ENCODE data around the gene HK1.
A peak's percentile ranks its signal among the peaks of the same experiment; 100 is the strongest.
"Not testable (repeated sequence)": the region's sequence is repeated elsewhere in the genome, so short reads cannot be mapped to it uniquely, and the experiment has no call there.

HK1 gene

DNA sequence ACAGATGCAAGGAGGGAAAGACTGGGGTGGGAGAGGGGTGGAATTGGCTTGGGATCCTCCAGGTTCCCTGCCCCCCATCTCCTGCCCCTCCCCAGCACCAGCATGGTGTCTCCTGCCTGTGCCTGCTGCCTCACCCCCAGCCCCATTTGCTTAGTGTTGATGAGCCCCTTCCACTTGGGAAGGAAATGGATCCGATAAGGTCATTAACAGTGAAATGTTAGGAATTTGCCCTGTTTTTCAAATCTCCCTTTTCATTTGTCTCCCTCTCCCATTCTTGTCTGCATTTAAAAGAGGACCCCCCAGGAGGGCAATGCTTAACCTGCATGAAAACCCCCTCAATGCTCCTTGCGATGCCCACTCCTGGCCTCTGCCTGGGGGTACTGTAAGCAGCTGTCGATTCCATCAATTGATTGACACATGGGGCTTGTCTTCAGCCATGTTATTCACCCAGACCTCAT, 51.5 kb downstream of the HK1 start:
- no peak for DNase-seq

DNA sequence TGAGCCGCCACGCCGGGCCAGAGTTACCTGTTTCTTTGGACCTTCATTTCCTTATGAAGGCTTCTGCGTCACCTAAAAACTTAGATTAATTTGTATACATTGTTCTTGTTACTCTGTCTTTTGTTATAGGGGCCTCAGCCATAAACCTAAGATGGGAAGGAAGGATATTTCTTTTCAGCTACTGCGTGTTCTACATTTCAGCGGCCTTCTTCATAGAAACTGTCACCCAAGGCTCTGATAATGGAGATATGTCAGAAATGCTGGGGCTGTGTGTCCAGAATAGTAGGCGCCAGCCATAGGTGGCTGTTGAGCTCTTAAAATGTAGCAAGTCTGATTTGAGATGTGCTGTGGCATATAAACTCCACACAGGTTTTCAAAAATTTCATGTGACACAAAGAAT, 52.9 kb downstream of the HK1 start:
- no peak for DNase-seq

DNA sequence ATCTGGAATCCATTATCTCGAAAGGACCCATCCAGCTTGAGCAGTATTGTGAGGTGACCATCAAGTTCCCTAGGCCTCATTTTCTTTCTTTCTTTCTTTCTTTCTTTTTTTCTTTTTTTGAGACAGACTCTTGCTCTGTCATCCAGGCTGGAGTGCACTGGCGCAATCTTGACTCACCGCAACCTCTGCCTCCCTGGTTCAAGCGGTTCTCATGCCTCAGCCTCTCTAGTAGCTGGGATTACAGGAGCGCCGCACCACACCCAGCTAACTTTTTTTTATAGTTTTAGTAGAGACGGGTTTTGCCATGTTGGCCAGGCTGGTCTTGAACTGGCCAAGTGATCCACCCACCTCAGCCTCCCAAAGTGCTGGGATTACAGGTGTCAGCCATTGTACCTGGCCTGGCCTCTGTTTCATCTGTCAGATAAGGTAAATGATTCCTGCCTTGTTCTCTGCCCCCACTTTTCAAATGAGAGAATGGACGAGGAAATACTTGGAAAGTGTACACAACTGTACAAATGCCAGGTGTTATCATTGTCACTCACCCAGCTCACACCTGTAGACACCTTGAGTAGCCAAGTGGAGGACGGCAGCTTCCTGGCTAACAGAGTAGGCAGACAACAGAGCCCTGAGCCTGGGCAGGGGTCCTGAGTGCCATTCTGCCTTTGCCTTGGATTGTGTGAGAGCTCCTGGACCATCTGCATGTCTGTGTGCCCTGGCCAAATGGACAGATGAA, 54.1 kb downstream of the HK1 start:
- no peak for DNase-seq

DNA sequence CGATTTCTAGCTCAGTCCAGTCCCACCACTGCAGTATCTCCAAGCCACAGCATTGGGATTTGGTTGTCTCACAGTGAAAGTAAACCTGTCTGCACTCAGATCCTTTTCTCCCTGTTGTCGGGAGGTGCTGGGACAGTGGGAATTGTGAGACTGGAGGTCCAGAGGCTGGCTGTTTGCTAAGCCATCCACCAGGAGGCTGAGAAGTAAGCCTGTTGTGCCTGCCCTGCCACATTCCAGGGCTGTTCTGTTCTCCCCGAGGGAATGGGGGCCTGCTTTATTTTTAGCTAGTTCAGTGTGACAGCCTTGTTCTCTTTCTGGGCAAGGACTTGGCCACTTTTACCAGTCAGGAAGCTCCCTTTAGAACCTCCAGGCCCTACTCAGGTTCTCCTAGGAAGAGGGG, 54.9 kb downstream of the HK1 start:
- DNase-seq, result no peak

DNA sequence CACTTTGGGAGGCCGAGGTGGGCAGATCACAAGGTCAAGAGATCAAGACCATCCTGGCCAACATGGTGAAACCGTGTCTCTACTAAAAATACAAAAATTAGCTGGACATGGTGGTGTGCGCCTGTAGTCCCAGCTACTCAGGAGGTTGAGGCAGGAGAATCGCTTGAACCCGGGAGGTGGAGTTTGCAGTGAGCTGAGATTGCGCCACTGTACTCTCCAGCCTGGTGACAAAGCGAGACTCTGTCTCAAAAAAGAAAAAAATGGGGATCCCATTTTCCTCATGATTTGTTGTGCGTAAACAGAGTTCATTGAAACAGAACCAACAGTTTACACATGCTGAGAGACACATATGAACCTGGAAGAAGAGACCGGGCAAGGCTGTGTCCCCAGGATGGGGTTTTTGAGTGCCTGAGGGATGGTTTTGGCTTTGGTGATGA, 55.6 kb downstream of the HK1 start:
- not testable (repeated sequence) for DNase-seq

DNA sequence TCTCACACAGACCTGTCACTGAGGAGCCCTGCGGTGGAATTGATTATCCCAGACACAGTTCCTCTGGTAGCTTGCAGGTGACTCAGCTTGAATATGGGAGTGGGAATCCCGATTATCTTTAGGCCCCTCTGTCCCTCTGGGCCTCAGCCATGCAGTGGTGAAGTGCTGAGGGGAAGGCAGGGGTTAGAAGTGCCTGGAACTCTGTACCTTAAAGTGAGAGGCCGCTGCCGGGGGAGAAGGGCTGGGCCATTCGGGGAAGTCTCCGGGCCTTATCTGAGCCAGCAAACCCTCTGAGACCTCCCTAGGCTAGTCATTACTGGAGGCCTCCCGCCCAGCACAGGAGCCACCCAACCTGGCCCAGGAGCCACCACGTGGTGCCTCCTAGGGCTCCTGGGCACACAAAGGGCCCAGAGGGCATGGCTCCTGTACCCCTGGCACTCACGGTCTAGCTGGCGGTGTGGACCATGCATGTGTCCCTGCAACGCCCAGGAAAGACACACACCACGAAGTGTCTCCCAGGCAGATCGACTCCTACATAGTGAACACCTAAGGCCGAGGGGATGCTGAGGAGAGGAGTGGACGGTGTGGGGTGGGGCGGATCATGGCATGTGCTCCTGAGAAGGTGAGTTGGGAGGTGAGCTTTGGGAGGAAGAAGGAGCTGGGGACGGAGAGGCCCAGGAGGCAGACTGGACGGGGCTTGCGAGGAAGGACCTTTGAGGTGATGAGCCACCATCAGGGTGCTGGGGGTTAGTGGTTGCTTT, 56.2 kb downstream of the HK1 start:
- DNase-seq, result no peak

DNA sequence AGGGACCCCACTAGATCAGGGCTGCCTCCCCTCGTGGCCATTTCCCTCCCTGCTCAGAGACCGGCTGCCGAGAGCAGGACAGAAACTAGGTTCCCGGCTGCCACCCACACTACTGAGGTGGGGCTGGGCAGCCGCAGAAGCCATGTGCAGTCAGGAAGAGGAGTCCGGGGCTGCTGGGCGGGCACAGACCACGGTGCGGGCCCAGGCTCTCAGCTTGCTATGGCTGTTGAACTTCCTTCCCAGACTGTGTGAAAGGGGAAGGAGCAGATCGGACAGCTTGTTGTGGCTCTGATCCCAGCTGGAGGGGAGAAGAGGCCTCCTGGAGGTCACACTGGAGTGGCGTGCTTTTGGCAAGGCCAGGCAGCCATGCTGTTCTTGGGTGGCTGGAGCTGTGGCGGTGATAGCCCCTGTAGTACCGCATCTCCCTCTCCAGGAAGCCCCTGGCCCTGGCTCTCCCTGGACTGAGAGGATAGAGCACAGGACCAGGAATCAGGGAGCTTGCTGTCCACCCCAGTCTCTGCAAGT, 56.8 kb downstream of the HK1 start:
- no peak for DNase-seq

DNA sequence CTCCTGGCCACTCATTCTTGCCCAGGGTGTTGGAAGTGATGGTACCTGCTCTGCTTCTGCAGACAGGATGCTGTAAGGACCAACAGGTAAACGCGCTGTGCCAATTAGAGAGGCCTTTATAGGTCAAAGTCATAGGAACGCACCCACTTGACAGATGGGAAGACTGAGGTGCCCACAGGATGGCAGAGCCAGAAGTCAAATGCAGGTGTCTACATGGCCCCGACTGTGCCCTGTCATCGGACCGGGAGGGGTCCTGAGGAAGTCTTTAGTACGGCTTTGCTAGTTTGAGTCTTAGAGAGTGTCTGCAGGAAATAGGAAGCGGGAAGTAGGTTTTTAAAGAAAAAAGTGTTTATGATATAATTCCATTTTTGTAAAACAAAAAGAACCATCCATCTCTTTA, 57.3 kb downstream of the HK1 start:
- DNase-seq, result no peak

DNA sequence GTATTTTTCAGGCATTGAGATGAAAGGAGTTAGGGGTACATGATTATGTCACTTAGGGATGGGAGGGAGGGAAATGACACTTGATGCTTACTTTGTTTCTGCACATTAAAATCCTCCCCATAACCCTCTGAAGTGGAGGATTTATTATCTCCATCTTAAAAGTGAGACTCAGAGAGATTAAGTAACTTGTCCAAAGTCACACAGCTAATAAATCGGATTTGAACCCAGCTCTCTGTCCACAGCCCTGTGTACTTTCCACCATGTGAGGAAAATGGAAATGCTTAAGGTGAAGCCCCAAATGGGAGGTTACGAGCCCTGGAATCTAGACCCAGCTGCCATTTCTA, 58.6 kb downstream of the HK1 start:
- DNase-seq, result no peak

DNA sequence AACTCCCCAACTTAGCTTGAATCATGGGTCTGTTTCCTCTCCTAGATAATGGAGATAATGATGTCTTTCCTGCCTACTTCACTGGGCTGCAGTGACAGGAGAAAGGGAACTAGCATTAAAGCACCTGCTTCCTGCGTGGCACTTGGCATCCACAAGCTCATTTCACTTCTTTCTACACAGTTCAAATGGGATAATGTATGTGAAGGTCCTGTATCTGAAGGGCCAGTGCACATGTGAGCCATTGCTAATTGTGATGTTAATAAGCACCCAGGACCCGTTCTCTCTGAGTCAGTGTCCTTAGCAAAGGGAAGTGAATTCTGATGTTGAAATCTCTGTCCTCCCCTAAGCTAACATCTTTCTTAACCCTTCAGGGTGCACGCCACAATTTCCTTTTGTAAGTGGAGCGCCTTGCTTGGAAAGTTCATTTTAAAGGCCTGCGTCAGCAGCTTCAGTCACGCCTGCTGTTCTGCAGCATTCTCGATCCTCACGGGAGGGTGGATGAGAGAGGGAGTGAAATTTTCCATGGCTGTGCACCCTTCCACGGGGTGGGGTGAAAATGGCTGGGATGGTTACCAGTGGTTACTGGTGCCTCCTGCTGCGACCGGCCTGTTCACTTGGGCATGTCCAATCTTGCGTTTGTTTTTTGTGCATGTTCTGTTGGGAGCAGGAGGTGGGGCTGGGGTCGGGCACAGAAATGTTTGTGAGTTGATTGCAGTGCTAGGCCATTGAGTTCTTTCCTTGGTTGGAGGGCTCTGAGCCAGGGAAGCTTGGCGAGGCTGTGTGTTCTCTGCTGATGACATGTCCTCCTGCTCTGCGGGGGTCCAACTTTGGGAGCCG, 59.2 kb downstream of the HK1 start:
- DNase-seq, result no peak

DNA sequence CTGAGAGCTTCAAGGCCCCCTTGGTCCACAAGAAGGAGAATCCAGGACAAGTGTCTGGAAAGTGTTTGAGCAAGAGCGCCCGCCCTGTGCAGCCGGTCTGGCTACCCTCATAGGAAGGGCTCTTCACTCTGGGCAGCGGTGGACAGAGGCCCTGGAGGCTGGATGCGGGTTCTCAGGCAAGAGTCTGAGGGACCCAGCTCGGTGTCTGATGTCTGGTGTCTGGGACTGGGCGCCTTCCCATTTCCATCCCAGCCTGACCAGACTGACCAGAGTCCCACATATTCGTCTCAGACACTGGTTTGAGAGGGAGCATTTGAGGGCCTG, 59.8 kb downstream of the HK1 start:
- no peak for DNase-seq

DNA sequence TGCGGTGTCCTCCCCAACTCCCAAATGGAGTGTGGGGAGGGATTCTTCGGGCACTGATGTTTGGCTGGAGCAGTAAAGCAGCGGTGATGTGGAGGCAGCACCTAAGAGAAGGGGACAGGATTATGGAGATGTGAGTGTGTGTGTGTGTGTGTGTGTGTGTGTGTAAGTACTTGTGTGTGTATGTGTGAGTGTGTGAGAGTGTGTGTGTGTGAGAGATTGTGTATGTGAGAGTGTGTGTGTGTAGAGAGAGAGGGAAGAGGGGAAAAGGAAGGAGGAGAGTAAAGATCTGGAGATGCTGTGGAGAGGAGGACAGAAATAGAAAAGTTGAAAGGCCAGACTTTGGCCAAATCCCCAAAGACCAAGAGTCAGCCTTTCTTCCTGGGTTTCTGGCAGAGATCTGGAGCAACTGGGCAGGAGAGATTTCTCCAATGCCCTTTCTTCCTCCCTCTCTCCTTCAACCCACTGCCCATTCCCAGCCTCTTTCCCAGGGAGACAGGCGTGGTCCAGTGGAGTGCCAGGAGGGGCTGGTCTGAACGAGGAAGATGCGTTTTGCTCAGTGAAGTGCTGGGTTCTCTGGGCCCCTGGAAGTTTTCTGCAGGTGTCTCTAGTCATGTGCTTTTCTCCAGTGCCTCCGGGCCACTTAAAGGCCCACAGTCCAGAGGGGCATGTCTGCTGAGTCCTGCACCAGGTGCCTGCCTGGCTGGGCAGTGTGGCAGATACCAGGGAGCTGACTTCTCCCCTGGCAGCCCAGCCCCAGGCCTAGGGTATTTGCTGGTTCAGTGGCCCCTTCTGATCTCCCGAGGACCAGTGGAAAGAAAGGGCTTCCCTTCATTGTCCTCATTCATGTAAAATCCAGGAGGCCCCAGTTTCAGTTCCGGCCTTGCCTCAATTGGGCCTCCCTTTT, 60.5 kb downstream of the HK1 start:
- no peak for DNase-seq

DNA sequence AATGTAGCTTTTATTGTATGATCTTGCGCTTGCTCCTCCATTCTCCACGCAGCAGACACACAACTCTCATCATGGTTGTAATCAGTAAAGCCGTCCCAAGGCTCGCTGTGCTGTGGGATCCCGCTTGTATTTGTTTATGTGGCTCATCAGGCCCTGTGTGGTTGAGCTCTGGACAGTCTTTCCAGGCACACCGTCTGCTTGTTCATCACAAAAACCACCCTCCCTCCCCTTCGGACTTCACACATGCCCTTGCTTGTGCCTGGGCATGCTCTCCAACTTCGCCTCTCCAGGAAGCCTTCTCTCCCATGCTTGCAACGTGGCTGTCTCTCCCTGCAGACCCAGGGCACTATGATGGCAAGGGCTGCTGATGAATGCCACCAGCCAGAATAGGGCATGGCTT, 62.4 kb downstream of the HK1 start:
- no peak for DNase-seq

DNA sequence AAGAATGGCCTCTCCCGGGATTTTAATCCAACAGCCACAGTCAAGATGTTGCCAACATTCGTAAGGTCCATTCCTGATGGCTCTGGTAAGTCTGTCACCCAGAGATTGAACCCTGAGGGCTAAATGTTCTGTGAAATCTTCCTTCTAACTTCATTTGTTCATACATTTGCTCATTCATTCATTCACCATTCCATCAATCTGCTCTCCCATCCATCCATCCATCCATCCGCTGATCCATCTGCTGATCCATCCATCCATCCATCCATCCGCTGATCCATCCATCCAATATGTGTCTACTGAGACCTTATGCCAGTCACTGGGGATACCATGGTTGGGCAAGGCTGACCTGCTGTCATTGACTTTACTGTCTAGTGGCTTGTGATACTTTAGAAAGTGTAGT, 65.6 kb downstream of the HK1 start:
- DNase-seq, result no peak

DNA sequence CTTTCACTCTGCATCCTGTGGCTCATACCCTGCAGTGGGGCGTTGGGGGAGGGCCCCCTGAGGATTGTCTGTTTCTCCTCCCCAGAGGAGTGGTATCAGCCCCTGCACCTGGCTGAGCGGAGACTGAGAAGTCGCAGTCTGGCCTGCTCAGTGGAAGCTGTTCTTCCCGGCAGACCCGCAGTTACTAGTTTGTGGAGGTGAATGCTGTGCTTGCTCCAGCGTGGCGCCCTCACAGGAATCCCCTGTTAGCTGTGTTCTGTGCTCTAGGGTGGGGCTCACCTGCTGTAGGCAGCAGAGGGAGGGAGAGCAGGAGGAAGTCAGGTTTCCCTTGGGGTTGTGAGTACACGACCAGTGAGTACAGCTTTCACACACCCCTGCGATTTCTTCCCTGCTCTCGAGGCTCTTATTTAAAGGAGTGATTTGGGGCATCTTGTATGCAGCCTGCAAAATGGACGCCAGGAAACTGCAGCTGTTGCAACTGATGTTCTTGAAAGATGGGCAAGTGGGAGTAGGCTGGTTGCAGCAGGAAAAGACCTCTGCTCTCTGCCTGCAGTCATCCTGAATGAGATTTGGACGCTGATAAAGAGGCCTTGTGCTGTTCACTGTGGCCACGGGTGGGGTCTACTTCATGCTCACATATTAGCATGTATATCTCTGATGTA, 66.4 kb downstream of the HK1 start:
- no peak for DNase-seq

DNA sequence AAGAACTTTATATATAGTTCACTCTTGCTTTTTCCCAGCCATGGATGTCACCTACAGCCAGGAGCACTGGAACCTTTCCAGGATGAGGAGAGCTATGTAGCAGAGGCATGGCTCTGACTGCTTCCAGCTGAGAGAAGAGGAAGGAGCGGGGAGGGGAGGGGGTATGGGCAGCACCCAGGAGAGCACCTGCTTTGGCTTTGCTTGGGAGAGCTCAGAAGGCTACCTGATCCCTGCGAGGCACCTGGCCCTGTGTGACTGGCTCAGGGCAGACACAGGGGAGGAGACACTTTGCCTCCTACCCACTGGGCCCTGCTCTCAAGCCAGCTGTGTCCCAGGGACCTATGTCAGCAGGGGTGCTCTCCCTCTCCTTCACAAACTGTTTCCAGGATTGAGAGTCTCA, 67.1 kb downstream of the HK1 start:
- peak; percentile 48 for DNase-seq

DNA sequence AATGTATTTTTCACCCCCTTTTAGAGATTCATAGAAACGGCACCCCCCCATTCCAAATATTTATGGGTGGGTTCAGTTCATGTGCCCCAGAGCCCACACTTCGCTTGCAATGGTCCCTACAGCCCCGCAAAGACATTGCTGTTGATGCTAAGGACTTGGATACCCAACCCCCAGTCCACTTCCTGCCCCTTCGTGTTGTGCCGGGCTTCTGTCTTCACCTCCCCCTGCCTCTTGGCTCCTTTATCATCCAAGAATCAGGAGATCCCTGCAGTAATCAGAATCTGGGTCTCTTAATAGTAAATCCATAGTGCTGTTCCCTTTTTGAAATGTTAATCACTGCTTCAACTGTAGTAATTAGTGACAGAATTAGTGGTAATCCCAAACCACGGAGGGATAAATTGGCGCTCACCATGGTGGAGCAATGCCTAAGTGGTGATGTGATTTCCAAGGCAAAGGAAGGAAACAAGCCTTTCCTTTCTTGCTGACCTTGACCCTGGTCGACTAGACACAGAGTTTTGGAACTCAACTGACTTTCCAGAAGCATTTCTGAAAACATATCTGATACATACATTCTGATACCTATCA, 67.7 kb downstream of the HK1 start:
- no peak for DNase-seq

DNA sequence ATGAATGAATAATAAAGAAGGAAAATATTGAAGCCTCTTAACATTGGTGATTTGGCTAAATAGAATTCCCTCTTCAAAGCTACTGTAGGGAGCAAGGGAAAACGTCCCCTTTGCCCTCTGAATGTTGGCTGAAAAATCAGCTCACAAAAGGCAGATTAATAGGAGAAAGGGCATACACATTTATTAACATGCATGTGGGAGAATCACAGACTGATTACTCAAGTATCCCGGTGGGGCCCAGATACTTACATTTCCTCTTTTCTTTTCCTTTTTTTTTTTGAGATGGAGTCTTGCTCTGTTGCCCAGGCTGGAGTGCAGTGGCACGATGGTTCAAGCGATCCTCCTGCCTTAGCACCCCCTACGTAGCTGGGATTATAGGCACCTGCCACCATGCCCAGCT, 68.5 kb downstream of the HK1 start:
- no peak for DNase-seq

DNA sequence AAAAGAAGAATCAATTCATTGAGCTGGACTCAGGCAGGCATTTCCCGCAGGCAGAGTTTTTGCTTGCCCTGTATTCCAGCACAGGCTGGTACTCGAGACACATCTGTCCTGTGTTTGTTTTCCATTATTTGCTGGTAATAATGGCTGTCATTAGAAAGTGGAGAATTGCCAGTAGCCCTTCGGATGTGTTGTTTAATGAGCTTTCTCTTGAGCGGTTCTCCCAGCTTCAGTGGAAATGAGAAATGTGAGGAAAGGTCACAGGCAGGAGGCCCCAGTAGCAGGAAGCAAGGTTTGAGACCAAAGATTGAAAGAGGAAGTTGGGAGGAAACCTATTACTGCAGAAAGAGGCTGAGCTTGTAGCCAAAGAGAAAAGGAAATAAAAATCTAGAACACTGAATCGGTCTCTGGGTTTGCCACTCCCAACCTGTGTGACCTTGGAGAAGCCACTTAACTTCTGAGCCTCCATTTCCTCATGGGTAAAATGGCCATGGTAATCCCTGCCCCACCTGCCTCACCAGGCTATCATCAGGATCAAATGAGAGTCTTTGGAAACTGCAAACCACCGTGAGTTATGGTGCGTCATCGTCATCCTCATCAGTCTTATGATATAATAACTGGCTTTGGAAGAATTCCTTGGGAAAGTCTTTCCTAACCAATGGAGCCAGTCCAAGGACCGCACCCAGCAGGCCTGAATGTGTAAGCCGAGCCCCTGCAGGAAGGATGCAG, 70.7 kb downstream of the HK1 start:
- DNase-seq, result peak; percentile 72

DNA sequence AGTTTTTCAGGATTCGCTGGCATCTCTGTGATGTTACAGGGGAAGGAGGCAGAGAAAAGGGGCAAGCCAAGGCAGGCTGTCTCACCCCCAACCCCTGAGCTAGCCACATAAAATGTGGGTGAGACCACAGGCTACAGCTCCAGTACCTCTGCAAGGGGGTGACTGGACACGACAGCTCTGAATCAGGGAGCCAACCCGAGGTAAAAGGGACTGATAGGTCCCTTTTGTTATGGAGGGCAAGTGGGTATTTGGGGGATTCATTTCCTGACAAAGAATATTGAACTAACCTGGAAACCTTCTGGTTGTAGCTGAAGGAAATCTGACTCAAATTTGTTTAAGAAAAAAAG, 71.2 kb downstream of the HK1 start:
- DNase-seq, result no peak

DNA sequence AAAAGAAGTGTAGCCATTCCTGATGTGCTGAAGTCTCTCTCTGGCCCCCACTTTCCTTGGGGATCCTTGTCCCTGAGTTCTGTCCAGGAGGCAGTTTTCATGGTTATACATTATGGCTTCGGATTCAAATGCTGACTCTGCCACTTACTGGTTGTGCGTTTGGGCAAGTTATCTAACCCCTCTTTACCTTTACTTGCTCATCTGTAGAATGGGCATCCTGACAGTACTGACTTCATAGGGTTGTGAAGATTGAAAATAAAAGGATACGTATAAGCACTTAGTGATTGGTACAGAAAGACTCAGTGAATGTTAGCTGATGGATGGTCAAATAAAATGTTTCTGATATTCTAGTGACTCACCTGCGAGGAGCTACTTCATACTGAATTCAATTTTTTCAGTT, 73.3 kb downstream of the HK1 start:
- DNase-seq, result no peak
